HepG2 (cell line): Measurements from ENCODE around the gene LRRTM3. TPM values are rescaled to one million over a fixed set of nuclear protein-coding genes. Genes with fewer than 3 reads are reported as not detected.

Source experiments
- ATAC-seq: fragments of 200-7000 bp; cut with Tn5 transposase; 3 replicates; pipeline ENCODE4 v1.9.1; 2020; ENCODE audit warnings: mild to moderate bottlenecking, moderate library complexity
- BruUV-seq: library from RNA; stranded (reverse); fragments of 400-500 nt; replicated peaks from 2 replicates; lab custom pipeline; 2021; lab: Mats Ljungman, UMichigan
- CTCF ChIA-PET: fragments of 300-600 bp; formaldehyde crosslinking; extraction: SDS; loops from one replicate; lab custom pipeline; 2021; ENCODE audit warnings: low total read pairs, inconsistent platforms, low intra/inter-chr PET ratio; lab: Yijun Ruan, JAX
- POLR2A ChIA-PET: fragments of 350-600 bp; sonication (Branson Sonifier 250); formaldehyde crosslinking; loops from one replicate; lab custom pipeline; 2020; ENCODE audit warnings: antibody characterized with exemption, inconsistent platforms; lab: Yijun Ruan, JAX
- DNase-seq: peaks from one replicate; pipeline ENCODE4 v3.0.0-alpha.2; 2015; ENCODE audit warnings: low spot score
- FAIRE-seq: peaks from 3 replicates; lab custom pipeline; 2011; peaks lifted over from hg19 to GRCh38; lab: Jason Lieb, UNC
- H2AFZ ChIP-seq: one replicate; pipeline ENCODE4 v1.6.1; 2011; ENCODE audit warnings: low read length, inconsistent platforms
- H3K27ac ChIP-seq: fragments of 300-600 bp; 3 replicates; pipeline ENCODE4 v1.8.0; 2011; ENCODE audit warnings: mixed run types, mild to moderate bottlenecking, mixed read lengths, low read length, inconsistent platforms; ENCODE audit not compliant: insufficient read depth; ENCODE audit errors: extremely low read length
- H3K27me3 ChIP-seq, 2 experiments: fragments of 200-600 bp in 1 of 2; 2 replicates in 1 of 2; 3 replicates in 1 of 2; pipeline versions ENCODE4 v1.6.0 to v1.8.0; 2011; ENCODE audit warnings: low read length in 2 of 2, mild to moderate bottlenecking in 2 of 2, moderate library complexity in 2 of 2, inconsistent platforms in 1 of 2; ENCODE audit not compliant: insufficient read depth in 2 of 2, control insufficient read depth in 1 of 2
- H3K36me3 ChIP-seq, 2 experiments: fragments of 200-600 bp in 1 of 2; replicated peaks in 1 of 2; 2 replicates in 1 of 2; 3 replicates in 1 of 2; pipeline versions ENCODE4 v1.5.1 to v1.8.0; 2011; ENCODE audit warnings: low read length in 2 of 2, inconsistent platforms in 1 of 2; ENCODE audit not compliant: insufficient read depth in 2 of 2, control insufficient read depth in 1 of 2
- H3K4me1 ChIP-seq: 2 replicates; pipeline ENCODE4 v1.5.1; 2012; ENCODE audit warnings: low read length, inconsistent platforms; ENCODE audit not compliant: insufficient read depth
- H3K4me2 ChIP-seq: 2 replicates; pipeline ENCODE4 v1.6.0; 2011; ENCODE audit warnings: low read depth, low read length, inconsistent platforms
- H3K4me3 ChIP-seq, 3 experiments: fragments of 200-600 bp in 1 of 3; sonication (generic), shearing (Covaris generic) in 1 of 3; replicated peaks in 1 of 3; 2 replicates each; pipeline ENCODE4 v1.5.1; 2011 to 2016; ENCODE audit warnings: low read length in 3 of 3, inconsistent platforms in 2 of 3, low read depth in 2 of 3, mild to moderate bottlenecking in 2 of 3, control low read depth in 1 of 3, mixed read lengths in 1 of 3; ENCODE audit not compliant: insufficient read depth in 1 of 3
- H3K79me2 ChIP-seq: one replicate; pipeline ENCODE4 v1.6.1; 2011; ENCODE audit warnings: low read length, inconsistent platforms; ENCODE audit not compliant: insufficient read depth
- H3K9ac ChIP-seq: 2 replicates; pipeline ENCODE4 v1.6.0; 2011; ENCODE audit warnings: mild to moderate bottlenecking, low read depth, low read length, inconsistent platforms; ENCODE audit not compliant: insufficient read depth
- H3K9me3 ChIP-seq: 2 replicates; pipeline ENCODE4 v1.5.1; 2012; ENCODE audit warnings: mild to moderate bottlenecking, low read length
- H4K20me1 ChIP-seq: 2 replicates; pipeline ENCODE4 v1.6.0; 2011; ENCODE audit warnings: inconsistent platforms, mild to moderate bottlenecking, low read length, moderate library complexity; ENCODE audit not compliant: insufficient read depth
- EHMT2 ChIP-seq: fragments of 200-600 bp; sonication (generic); IDR thresholded peaks from 2 replicates; pipeline ENCODE4 v1.7.0; 2017; ENCODE audit warnings: antibody characterized with exemption, low read depth, low read length, borderline replicate concordance
- FOSL2 ChIP-seq: sonication (generic); formaldehyde crosslinking; IDR thresholded peaks from 2 replicates; pipeline ENCODE4 v1.4.0; 2020; ENCODE audit warnings: missing genetic modification reagents
- NR2C2 ChIP-seq: sonication (generic); formaldehyde crosslinking; IDR thresholded peaks from 2 replicates; pipeline ENCODE4 v1.4.0; 2020; ENCODE audit warnings: missing genetic modification reagents, mild to moderate bottlenecking, moderate library complexity, borderline replicate concordance
- SMARCE1 ChIP-seq: fragments of 450-650 bp; IDR thresholded peaks from 2 replicates; pipeline ENCODE4 v1.6.1; 2017; ENCODE audit warnings: borderline replicate concordance
- SSRP1 ChIP-seq: IDR thresholded peaks from 2 replicates; pipeline ENCODE4 v1.6.1; 2016; ENCODE audit warnings: control low read depth
- TAF15 ChIP-seq: fragments of 200-400 bp; formaldehyde crosslinking; IDR thresholded peaks from one replicate; pipeline ENCODE4 v1.6.1; 2018; ENCODE audit warnings: mild to moderate bottlenecking, low read depth, low read length; ENCODE audit not compliant: poor library complexity, severe bottlenecking
- ZNF30 ChIP-seq: sonication (generic); formaldehyde crosslinking; IDR thresholded peaks from 2 replicates; pipeline ENCODE4 v1.5.0; 2020; ENCODE audit warnings: mild to moderate bottlenecking, missing genetic modification reagents
- ZSCAN29 ChIP-seq: sonication (generic); formaldehyde crosslinking; conservative IDR thresholded peaks from 2 replicates; pipeline ENCODE4 v1.4.0; 2020; ENCODE audit warnings: mild to moderate bottlenecking, missing genetic modification reagents
- WGBS: methylation state at CpG from one replicate; pipeline ENCODE4 v1.1.6; 2017; ENCODE audit warnings: low lambda C conversion rate; 5-methylcytosine and 5-hydroxymethylcytosine counted together
- in situ Hi-C: cut with HindIII; loops from 2 replicates; pipeline ENCODE4 v1.10.0; 2017; ENCODE audit warnings: low pct_unique_long_range_greater_than_20kb; ENCODE audit not compliant: extremely low pct_ligation_motif_present
- intact Hi-C: fragments of 100-400 bp; cut with micrococcal nuclease; formaldehyde crosslinking; loops from one replicate; pipeline ENCODE4 v1.10.0; 2022; ENCODE audit not compliant: unreplicated experiment
- polyA plus RNA-seq, 8 experiments: library from polyadenylated mRNA; depleted of rRNA in 3 of 8; stranded (reverse) in 7 of 8; unstranded in 1 of 8; fragments of >200 nt; fragmentation: Illumina TruSeq in 4 of 8; extraction: Trizol in 4 of 8; gene quantifications; 2 replicates each; pipeline versions ENCODE4 v1.2.1 to v1.2.3, GENCODE V29; 2011 to 2016; ENCODE audit warnings: low read depth in 4 of 8, missing spikeins in 1 of 8, mixed read lengths in 1 of 8; ENCODE audit not compliant: insufficient read depth in 1 of 8
- total RNA-seq, 5 experiments: library from RNA; depleted of rRNA; stranded (reverse); fragments of >200 nt; fragmentation: Illumina TruSeq; extraction: Trizol; gene quantifications; 2 replicates each; pipeline ENCODE4 v1.2.3, GENCODE V29; 2016; ENCODE audit warnings: low read depth in 1 of 5
- TF ChIP-seq, protein P1 (sequence below): sonication (generic); formaldehyde crosslinking; IDR thresholded peaks from 2 replicates; pipeline ENCODE4 v1.8.0; 2022; ENCODE audit warnings: mild to moderate bottlenecking, missing genetic modification reagents; ENCODE audit not compliant: insufficient replicate concordance
- TF ChIP-seq, protein P2 (sequence below): sonication (generic); formaldehyde crosslinking; IDR thresholded peaks from one replicate; pipeline ENCODE4 v1.5.1; 2020; ENCODE audit warnings: mild to moderate bottlenecking, missing genetic modification reagents; ENCODE audit errors: not compliant biosample characterization

LRRTM3 gene
- total and polyA plus RNA-seq, 2 of the 13 experiments (the other 11 are each of a cell fraction or from before 2014, with no cell fraction given), result not detected

DNA sequence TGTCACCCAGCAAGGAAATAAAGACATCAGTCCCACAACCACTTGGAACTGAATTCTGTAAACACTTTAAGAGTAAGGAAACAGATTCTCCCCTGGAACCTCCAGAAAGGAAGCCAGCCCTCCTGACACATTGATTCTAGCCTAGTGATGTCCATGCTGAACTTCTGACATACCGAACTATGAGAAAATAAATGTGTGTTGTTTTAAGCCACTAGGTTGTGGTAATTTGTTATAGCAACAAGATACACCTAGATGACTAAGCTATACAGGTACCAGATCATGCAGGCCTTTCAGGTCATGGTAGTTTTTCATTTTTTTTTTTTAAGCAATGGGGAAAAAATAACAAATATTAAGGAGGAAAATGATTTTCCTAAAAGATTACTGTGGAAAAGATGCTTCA is 37.6 kb upstream of the LRRTM3 start:
- ATAC-seq, result no peak
- BruUV-seq, result no TSS peak
- Histone ChIP-seq H3K9me3 (no peaks in the 10 kb centered on the region), H3K9ac (no peak overlapping the region), H3K4me3 (no peak overlapping the region), H2AFZ (no peak overlapping the region), H3K27ac (no peak overlapping the region), H3K4me2 (no peak overlapping the region), H3K27me3 (no peaks in the 10 kb centered on the region), H3K79me2 (no peaks in the 10 kb centered on the region), H3K4me1 (no peaks in the 10 kb centered on the region), H4K20me1 (no peaks in the 10 kb centered on the region), H3K36me3 (no peaks in the 10 kb centered on the region)
- intact Hi-C loops (no loop called here), in situ Hi-C loops (no loop called here)
- CTCF ChIA-PET, result no interaction called here
- no peak for DNase-seq
- no peak for FAIRE-seq
- POLR2A ChIA-PET, result no interaction called here
- WGBS, result 0% methylated on average over 1 of the region's 1 CpG
- TF ChIP-seq SSRP1 (CRISPR knock-in tag) (no peak), SMARCE1 (no peak), FOSL2 (CRISPR knock-in tag) (no peak), ZNF30 (CRISPR knock-in tag) (no peak), EHMT2 (no peak), ZSCAN29 (CRISPR knock-in tag) (no peak), NR2C2 (no peak), TAF15 (no peak)
- TF ChIP-seq, protein P1, sequence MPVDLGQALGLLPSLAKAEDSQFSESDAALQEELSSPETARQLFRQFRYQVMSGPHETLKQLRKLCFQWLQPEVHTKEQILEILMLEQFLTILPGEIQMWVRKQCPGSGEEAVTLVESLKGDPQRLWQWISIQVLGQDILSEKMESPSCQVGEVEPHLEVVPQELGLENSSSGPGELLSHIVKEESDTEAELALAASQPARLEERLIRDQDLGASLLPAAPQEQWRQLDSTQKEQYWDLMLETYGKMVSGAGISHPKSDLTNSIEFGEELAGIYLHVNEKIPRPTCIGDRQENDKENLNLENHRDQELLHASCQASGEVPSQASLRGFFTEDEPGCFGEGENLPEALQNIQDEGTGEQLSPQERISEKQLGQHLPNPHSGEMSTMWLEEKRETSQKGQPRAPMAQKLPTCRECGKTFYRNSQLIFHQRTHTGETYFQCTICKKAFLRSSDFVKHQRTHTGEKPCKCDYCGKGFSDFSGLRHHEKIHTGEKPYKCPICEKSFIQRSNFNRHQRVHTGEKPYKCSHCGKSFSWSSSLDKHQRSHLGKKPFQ (CRISPR knock-in tag), result no peak
- TF ChIP-seq, protein P2, sequence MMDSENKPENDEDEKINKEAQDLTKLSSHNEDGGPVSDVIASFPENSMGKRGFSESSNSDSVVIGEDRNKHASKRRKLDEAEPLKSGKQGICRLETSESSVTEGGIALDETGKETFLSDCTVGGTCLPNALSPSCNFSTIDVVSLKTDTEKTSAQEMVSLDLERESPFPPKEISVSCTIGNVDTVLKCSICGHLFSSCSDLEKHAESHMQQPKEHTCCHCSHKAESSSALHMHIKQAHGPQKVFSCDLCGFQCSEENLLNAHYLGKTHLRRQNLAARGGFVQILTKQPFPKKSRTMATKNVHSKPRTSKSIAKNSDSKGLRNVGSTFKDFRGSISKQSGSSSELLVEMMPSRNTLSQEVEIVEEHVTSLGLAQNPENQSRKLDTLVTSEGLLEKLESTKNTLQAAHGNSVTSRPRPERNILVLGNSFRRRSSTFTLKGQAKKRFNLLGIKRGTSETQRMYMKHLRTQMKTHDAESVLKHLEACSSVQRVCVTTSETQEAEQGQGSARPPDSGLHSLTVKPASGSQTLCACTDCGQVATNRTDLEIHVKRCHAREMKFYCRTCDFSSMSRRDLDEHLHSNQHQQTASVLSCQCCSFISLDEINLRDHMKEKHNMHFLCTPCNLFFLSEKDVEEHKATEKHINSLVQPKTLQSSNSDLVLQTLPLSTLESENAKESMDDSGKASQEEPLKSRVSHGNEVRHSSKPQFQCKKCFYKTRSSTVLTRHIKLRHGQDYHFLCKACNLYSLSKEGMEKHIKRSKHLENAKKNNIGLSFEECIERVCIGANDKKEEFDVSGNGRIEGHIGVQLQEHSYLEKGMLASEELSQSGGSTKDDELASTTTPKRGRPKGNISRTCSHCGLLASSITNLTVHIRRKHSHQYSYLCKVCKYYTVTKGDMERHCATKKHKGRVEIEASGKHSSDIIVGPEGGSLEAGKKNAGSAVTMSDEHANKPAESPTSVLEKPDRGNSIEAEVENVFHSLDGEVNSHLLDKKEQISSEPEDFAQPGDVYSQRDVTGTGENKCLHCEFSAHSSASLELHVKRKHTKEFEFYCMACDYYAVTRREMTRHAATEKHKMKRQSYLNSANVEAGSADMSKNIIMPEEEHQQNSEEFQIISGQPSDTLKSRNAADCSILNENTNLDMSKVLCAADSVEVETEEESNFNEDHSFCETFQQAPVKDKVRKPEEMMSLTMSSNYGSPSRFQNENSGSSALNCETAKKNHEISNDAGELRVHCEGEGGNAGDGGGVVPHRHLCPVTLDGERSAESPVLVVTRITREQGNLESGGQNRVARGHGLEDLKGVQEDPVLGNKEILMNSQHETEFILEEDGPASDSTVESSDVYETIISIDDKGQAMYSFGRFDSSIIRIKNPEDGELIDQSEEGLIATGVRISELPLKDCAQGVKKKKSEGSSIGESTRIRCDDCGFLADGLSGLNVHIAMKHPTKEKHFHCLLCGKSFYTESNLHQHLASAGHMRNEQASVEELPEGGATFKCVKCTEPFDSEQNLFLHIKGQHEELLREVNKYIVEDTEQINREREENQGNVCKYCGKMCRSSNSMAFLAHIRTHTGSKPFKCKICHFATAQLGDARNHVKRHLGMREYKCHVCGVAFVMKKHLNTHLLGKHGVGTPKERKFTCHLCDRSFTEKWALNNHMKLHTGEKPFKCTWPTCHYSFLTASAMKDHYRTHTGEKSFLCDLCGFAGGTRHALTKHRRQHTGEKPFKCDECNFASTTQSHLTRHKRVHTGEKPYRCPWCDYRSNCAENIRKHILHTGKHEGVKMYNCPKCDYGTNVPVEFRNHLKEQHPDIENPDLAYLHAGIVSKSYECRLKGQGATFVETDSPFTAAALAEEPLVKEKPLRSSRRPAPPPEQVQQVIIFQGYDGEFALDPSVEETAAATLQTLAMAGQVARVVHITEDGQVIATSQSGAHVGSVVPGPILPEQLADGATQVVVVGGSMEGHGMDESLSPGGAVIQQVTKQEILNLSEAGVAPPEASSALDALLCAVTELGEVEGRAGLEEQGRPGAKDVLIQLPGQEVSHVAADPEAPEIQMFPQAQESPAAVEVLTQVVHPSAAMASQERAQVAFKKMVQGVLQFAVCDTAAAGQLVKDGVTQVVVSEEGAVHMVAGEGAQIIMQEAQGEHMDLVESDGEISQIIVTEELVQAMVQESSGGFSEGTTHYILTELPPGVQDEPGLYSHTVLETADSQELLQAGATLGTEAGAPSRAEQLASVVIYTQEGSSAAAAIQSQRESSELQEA, result no peak
